ENCODE results near the gene CDH23.

GRCh38 chr10:71432956-71433767, 36.4 kb downstream of the CDH23 start:
- TF ChIP-seq POLR2A (IDR thresholded peaks at IDR 0.05) (no peak), CTCF (IDR thresholded peaks at IDR 0.05) (no peak), POLR2AphosphoS5 (IDR thresholded peaks at IDR 0.05) (no peak), EP300 (IDR thresholded peaks at IDR 0.05) (no peak)

All from suprapubic skin (tissue), 4 donors.